GM23338 (cell line): ENCODE data around the gene SUGP1. TPM values are rescaled to one million over a fixed set of nuclear protein-coding genes. Genes with fewer than 3 reads are reported as not detected.

Experiments
- ATAC-seq: fragments of 200-7000 bp; cut with Tn5 transposase; 3 replicates; pipeline ENCODE4 v1.9.1; 2020
- DNase-seq: peaks from one replicate; pipeline ENCODE4 v3.0.0-alpha.2; 2015; ENCODE audit warnings: low spot score
- H2AFZ ChIP-seq: fragments of 200-600 bp; sonication (generic); 2 replicates; pipeline ENCODE4 v1.8.0; 2016; ENCODE audit warnings: antibody characterized with exemption, mild to moderate bottlenecking, moderate library complexity
- H3F3A ChIP-seq: fragments of 200-600 bp; sonication (generic); replicated peaks from 2 replicates; pipeline ENCODE4 v1.8.0; 2017; ENCODE audit warnings: antibody characterized with exemption, mixed run types, low read depth
- H3K27ac ChIP-seq: fragments of 200-600 bp; sonication (generic); 2 replicates; pipeline ENCODE4 v1.6.1; 2016; ENCODE audit warnings: low read depth
- H3K27me3 ChIP-seq: fragments of 200-600 bp; sonication (generic); 2 replicates; pipeline ENCODE4 v1.8.0; 2016; ENCODE audit warnings: mild to moderate bottlenecking, mixed run types, moderate library complexity; ENCODE audit not compliant: insufficient read depth
- H3K36me3 ChIP-seq: fragments of 200-600 bp; sonication (generic); 2 replicates; pipeline ENCODE4 v1.8.0; 2016; ENCODE audit warnings: mild to moderate bottlenecking; ENCODE audit not compliant: insufficient read depth
- H3K4me1 ChIP-seq: fragments of 200-600 bp; sonication (generic); 2 replicates; pipeline ENCODE4 v1.8.0; 2016; ENCODE audit warnings: mild to moderate bottlenecking, moderate library complexity; ENCODE audit not compliant: insufficient read depth
- H3K4me2 ChIP-seq: fragments of 200-600 bp; sonication (generic); 2 replicates; pipeline ENCODE4 v1.7.1; 2017; ENCODE audit warnings: mixed run types
- H3K4me3 ChIP-seq: fragments of 200-600 bp; sonication (generic); 2 replicates; pipeline ENCODE4 v1.6.1; 2016; ENCODE audit warnings: mixed run types
- H3K79me2 ChIP-seq: fragments of 200-600 bp; sonication (generic); replicated peaks from 2 replicates; pipeline ENCODE4 v1.8.0; 2017; ENCODE audit warnings: mild to moderate bottlenecking; ENCODE audit not compliant: insufficient read depth
- H3K9me2 ChIP-seq: fragments of 200-600 bp; sonication (generic); 2 replicates; pipeline ENCODE4 v1.8.0; 2017; ENCODE audit not compliant: insufficient read depth
- H4K20me1 ChIP-seq: fragments of 200-600 bp; sonication (generic); replicated peaks from 2 replicates; pipeline ENCODE4 v1.8.0; 2017; ENCODE audit warnings: mild to moderate bottlenecking; ENCODE audit not compliant: insufficient read depth
- H3K27ac Mint-ChIP-seq: 2 replicates; pipeline ENCODE4 v1.8.0; 2020; ENCODE audit warnings: inconsistent platforms, mild to moderate bottlenecking, moderate library complexity, mixed read lengths
- H3K27me3 Mint-ChIP-seq: 3 replicates; pipeline ENCODE4 v1.8.0; 2022; ENCODE audit warnings: low read depth, mild to moderate bottlenecking, moderate library complexity, mixed read lengths, inconsistent platforms; ENCODE audit not compliant: insufficient read depth, poor library complexity
- H3K36me3 Mint-ChIP-seq: 3 replicates; pipeline ENCODE4 v1.8.0; 2021; ENCODE audit warnings: low read depth, mild to moderate bottlenecking, inconsistent platforms, moderate library complexity, mixed read lengths
- H3K4me1 Mint-ChIP-seq: 3 replicates; pipeline ENCODE4 v1.8.0; 2020; ENCODE audit warnings: mild to moderate bottlenecking, inconsistent platforms, mixed read lengths
- H3K4me3 Mint-ChIP-seq: 3 replicates; pipeline ENCODE4 v1.8.0; 2021; ENCODE audit warnings: moderate library complexity, mild to moderate bottlenecking, inconsistent platforms, mixed read lengths
- H3K9me3 Mint-ChIP-seq: 3 replicates; pipeline ENCODE4 v1.8.0; 2020; ENCODE audit warnings: moderate library complexity, mild to moderate bottlenecking, inconsistent platforms, mixed read lengths
- CREB1 ChIP-seq: fragments of 250-450 bp; sonication (Bioruptor Pico); IDR thresholded peaks from 2 replicates; pipeline ENCODE4 v1.5.0; 2020; ENCODE audit warnings: low read depth, mild to moderate bottlenecking, moderate library complexity
- EZH2 ChIP-seq: fragments of 200-600 bp; sonication (generic); IDR thresholded peaks from one replicate; pipeline ENCODE4 v1.8.0; 2017; ENCODE audit warnings: antibody characterized with exemption, mild to moderate bottlenecking, low read depth; ENCODE audit not compliant: unreplicated experiment
- EZH2phosphoT487 ChIP-seq: fragments of 200-600 bp; sonication (generic); IDR thresholded peaks from one replicate; pipeline ENCODE4 v1.8.1; 2018; ENCODE audit warnings: antibody characterized with exemption; ENCODE audit not compliant: unreplicated experiment
- JUNB ChIP-seq: IDR thresholded peaks from one replicate; pipeline ENCODE4 v1.6.1; 2016; ENCODE audit warnings: antibody characterized with exemption; ENCODE audit not compliant: unreplicated experiment
- NANOG ChIP-seq: IDR thresholded peaks from 2 replicates; pipeline ENCODE4 v1.6.1; 2016; ENCODE audit warnings: antibody characterized with exemption, borderline replicate concordance
- POLR2AphosphoS5 ChIP-seq: IDR thresholded peaks from 2 replicates; pipeline ENCODE4 v1.6.1; 2016; ENCODE audit warnings: antibody characterized with exemption, low read depth
- STAT1 ChIP-seq: IDR thresholded peaks from one replicate; pipeline ENCODE4 v1.6.1; 2016; ENCODE audit warnings: antibody characterized with exemption; ENCODE audit not compliant: unreplicated experiment
- ZNF114 ChIP-seq: fragments of 250-450 bp; sonication (Bioruptor Pico); IDR thresholded peaks from 2 replicates; pipeline ENCODE4 v1.5.0; 2020; ENCODE audit warnings: mild to moderate bottlenecking, moderate library complexity
- ZNF331 ChIP-seq: fragments of 250-450 bp; sonication (Bioruptor Pico); IDR thresholded peaks from 2 replicates; pipeline ENCODE4 v1.5.0; 2020; ENCODE audit warnings: low read depth, mild to moderate bottlenecking, moderate library complexity
- polyA plus RNA-seq: library from polyadenylated mRNA; unstranded; fragments of >200 nt; fragmentation: Nextera tagmentation; extraction: Ambion mirVana; gene quantifications from 2 replicates; pipeline ENCODE4 v1.2.1, GENCODE V29; 2016
- total RNA-seq: library from RNA; depleted of rRNA; stranded (reverse); fragments of >200 nt; shearing (Covaris generic); gene quantifications from 2 replicates; pipeline ENCODE4 v1.2.3, GENCODE V29; 2014
- TF ChIP-seq, protein P1 (sequence below): fragments of 250-450 bp; sonication (Bioruptor Pico); IDR thresholded peaks from 2 replicates; pipeline ENCODE4 v1.5.0; 2020; ENCODE audit warnings: mild to moderate bottlenecking, moderate library complexity
- TF ChIP-seq, protein P2 (sequence below): IDR thresholded peaks from one replicate; pipeline ENCODE4 v1.6.1; 2018; ENCODE audit warnings: antibody characterized with exemption; ENCODE audit not compliant: unreplicated experiment
- TF ChIP-seq, protein P3 (sequence below), 2 experiments: fragments of 200-600 bp in 1 of 2; sonication (generic) in 1 of 2; conservative IDR thresholded peaks; 2 replicates each; pipeline versions ENCODE4 v1.5.1 to v1.6.1; 2016 to 2017; ENCODE audit warnings: antibody characterized with exemption in 2 of 2, low read depth in 2 of 2, mild to moderate bottlenecking in 2 of 2, moderate library complexity in 1 of 2
- TF ChIP-seq, protein P4 (sequence below): IDR thresholded peaks from 2 replicates; pipeline ENCODE4 v1.6.1; 2016; ENCODE audit warnings: antibody characterized with exemption

Gene SUGP1
- total and polyA plus RNA-seq, 2 experiments from 2014 or later, result 38.6 to 61.6 TPM

DNA sequence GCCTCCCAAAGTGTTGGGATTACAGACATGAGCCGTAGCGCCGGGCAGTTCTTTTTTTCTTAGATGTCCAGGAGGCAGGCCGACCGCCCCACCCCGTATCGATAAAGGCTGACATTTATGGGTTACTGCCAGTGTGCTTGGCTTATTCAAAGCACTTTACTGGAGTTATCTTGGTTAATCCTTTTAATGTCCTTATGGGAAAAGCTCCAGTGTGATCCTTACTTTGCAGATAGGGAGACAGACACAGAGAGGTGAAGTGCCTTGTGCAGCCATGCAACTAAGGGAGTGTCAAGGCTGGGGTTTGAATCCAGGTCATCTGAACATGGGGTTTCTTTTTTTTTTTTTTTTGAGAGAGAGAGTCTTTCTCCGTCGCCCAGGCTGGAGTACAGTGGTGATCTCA lies 89.3 kb downstream of the SUGP1 start:
- Mint-ChIP-seq H3K27me3 (peaks cover 13% of the 10 kb centered on the region), H3K4me3 (no peak overlapping the region), H3K9me3 (peaks cover 23% of the 10 kb centered on the region), H3K27ac (no peak overlapping the region), H3K4me1 (no peaks in the 10 kb centered on the region; the same call in 2 of the 3 replicates), H3K36me3 (peaks cover 4% of the 10 kb centered on the region; the same call in 2 of the 3 replicates)
- Histone ChIP-seq H3K9me2 (peaks cover 2% of the 10 kb centered on the region; the same call in 1 of the 2 replicates), H3K27ac (no peak overlapping the region), H3K4me1 (no peaks in the 10 kb centered on the region), H3K36me3 (no peaks in the 10 kb centered on the region; the same call in 1 of the 2 replicates), H3K79me2 (no peaks in the 10 kb centered on the region), H3K4me3 (no peak overlapping the region), H3K27me3 (no peaks in the 10 kb centered on the region), H4K20me1 (no peaks in the 10 kb centered on the region), H3K4me2 (no peak overlapping the region), H3F3A (no peaks in the 10 kb centered on the region), H2AFZ (no peak overlapping the region)
- no peak for DNase-seq
- TF ChIP-seq, protein P1, sequence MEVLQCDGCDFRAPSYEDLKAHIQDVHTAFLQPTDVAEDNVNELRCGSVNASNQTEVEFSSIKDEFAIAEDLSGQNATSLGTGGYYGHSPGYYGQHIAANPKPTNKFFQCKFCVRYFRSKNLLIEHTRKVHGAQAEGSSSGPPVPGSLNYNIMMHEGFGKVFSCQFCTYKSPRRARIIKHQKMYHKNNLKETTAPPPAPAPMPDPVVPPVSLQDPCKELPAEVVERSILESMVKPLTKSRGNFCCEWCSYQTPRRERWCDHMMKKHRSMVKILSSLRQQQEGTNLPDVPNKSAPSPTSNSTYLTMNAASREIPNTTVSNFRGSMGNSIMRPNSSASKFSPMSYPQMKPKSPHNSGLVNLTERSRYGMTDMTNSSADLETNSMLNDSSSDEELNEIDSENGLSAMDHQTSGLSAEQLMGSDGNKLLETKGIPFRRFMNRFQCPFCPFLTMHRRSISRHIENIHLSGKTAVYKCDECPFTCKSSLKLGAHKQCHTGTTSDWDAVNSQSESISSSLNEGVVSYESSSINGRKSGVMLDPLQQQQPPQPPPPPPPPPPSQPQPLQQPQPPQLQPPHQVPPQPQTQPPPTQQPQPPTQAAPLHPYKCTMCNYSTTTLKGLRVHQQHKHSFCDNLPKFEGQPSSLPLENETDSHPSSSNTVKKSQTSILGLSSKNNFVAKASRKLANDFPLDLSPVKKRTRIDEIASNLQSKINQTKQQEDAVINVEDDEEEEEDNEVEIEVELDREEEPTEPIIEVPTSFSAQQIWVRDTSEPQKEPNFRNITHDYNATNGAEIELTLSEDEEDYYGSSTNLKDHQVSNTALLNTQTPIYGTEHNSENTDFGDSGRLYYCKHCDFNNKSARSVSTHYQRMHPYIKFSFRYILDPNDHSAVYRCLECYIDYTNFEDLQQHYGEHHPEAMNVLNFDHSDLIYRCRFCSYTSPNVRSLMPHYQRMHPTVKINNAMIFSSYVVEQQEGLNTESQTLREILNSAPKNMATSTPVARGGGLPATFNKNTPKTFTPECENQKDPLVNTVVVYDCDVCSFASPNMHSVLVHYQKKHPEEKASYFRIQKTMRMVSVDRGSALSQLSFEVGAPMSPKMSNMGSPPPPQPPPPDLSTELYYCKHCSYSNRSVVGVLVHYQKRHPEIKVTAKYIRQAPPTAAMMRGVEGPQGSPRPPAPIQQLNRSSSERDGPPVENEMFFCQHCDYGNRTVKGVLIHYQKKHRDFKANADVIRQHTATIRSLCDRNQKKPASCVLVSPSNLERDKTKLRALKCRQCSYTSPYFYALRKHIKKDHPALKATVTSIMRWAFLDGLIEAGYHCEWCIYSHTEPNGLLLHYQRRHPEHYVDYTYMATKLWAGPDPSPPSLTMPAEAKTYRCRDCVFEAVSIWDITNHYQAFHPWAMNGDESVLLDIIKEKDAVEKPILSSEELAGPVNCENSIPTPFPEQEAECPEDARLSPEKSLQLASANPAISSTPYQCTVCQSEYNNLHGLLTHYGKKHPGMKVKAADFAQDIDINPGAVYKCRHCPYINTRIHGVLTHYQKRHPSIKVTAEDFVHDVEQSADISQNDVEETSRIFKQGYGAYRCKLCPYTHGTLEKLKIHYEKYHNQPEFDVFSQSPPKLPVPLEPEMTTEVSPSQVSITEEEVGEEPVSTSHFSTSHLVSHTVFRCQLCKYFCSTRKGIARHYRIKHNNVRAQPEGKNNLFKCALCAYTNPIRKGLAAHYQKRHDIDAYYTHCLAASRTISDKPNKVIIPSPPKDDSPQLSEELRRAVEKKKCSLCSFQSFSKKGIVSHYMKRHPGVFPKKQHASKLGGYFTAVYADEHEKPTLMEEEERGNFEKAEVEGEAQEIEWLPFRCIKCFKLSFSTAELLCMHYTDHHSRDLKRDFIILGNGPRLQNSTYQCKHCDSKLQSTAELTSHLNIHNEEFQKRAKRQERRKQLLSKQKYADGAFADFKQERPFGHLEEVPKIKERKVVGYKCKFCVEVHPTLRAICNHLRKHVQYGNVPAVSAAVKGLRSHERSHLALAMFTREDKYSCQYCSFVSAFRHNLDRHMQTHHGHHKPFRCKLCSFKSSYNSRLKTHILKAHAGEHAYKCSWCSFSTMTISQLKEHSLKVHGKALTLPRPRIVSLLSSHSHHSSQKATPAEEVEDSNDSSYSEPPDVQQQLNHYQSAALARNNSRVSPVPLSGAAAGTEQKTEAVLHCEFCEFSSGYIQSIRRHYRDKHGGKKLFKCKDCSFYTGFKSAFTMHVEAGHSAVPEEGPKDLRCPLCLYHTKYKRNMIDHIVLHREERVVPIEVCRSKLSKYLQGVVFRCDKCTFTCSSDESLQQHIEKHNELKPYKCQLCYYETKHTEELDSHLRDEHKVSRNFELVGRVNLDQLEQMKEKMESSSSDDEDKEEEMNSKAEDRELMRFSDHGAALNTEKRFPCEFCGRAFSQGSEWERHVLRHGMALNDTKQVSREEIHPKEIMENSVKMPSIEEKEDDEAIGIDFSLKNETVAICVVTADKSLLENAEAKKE (CRISPR knock-in tag), result no peak
- no peak for TF ChIP-seq STAT1
- no peak for TF ChIP-seq NANOG
- TF ChIP-seq, protein P2, sequence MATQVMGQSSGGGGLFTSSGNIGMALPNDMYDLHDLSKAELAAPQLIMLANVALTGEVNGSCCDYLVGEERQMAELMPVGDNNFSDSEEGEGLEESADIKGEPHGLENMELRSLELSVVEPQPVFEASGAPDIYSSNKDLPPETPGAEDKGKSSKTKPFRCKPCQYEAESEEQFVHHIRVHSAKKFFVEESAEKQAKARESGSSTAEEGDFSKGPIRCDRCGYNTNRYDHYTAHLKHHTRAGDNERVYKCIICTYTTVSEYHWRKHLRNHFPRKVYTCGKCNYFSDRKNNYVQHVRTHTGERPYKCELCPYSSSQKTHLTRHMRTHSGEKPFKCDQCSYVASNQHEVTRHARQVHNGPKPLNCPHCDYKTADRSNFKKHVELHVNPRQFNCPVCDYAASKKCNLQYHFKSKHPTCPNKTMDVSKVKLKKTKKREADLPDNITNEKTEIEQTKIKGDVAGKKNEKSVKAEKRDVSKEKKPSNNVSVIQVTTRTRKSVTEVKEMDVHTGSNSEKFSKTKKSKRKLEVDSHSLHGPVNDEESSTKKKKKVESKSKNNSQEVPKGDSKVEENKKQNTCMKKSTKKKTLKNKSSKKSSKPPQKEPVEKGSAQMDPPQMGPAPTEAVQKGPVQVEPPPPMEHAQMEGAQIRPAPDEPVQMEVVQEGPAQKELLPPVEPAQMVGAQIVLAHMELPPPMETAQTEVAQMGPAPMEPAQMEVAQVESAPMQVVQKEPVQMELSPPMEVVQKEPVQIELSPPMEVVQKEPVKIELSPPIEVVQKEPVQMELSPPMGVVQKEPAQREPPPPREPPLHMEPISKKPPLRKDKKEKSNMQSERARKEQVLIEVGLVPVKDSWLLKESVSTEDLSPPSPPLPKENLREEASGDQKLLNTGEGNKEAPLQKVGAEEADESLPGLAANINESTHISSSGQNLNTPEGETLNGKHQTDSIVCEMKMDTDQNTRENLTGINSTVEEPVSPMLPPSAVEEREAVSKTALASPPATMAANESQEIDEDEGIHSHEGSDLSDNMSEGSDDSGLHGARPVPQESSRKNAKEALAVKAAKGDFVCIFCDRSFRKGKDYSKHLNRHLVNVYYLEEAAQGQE, result no peak
- no peak for TF ChIP-seq ZNF331 (CRISPR knock-in tag)
- no peak for TF ChIP-seq ZNF114 (CRISPR knock-in tag)
- TF ChIP-seq, protein P3, sequence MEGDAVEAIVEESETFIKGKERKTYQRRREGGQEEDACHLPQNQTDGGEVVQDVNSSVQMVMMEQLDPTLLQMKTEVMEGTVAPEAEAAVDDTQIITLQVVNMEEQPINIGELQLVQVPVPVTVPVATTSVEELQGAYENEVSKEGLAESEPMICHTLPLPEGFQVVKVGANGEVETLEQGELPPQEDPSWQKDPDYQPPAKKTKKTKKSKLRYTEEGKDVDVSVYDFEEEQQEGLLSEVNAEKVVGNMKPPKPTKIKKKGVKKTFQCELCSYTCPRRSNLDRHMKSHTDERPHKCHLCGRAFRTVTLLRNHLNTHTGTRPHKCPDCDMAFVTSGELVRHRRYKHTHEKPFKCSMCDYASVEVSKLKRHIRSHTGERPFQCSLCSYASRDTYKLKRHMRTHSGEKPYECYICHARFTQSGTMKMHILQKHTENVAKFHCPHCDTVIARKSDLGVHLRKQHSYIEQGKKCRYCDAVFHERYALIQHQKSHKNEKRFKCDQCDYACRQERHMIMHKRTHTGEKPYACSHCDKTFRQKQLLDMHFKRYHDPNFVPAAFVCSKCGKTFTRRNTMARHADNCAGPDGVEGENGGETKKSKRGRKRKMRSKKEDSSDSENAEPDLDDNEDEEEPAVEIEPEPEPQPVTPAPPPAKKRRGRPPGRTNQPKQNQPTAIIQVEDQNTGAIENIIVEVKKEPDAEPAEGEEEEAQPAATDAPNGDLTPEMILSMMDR (conservative IDR thresholded peaks at IDR 0.05; ENCODE audit: low read depth in 2 of 2), result no peak
- no peak for TF ChIP-seq POLR2AphosphoS5
- no peak for TF ChIP-seq CREB1 (CRISPR knock-in tag)
- TF ChIP-seq EZH2, result no peak
- TF ChIP-seq JUNB, result no peak
- TF ChIP-seq EZH2phosphoT487, result no peak
- TF ChIP-seq, protein P4, sequence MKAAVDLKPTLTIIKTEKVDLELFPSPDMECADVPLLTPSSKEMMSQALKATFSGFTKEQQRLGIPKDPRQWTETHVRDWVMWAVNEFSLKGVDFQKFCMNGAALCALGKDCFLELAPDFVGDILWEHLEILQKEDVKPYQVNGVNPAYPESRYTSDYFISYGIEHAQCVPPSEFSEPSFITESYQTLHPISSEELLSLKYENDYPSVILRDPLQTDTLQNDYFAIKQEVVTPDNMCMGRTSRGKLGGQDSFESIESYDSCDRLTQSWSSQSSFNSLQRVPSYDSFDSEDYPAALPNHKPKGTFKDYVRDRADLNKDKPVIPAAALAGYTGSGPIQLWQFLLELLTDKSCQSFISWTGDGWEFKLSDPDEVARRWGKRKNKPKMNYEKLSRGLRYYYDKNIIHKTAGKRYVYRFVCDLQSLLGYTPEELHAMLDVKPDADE, result no peak
- no peak for ATAC-seq
